Calu3 (cell line): ENCODE results near the gene CBLN4. TPM values are rescaled to one million over a fixed set of nuclear protein-coding genes. Genes with fewer than 3 reads are reported as not detected.

Source experiments
- BruUV-seq: library from RNA; stranded (reverse); fragments of 400-500 nt; replicated peaks from 2 replicates; lab custom pipeline; 2021; lab: Mats Ljungman, UMichigan
- CTCF ChIA-PET: fragments of 300-600 bp; sonication (Branson Sonifier 250); formaldehyde crosslinking; loops from one replicate; lab custom pipeline; 2022; ENCODE audit warnings: antibody characterized with exemption; lab: Charles Lee
- DNase-seq: peaks from one replicate; pipeline ENCODE4 v3.0.0; 2022
- H3K27ac Mint-ChIP-seq: one replicate; pipeline ENCODE4 v1.8.0; 2022; ENCODE audit warnings: mixed read lengths; ENCODE audit not compliant: unreplicated experiment
- H3K27me3 Mint-ChIP-seq: one replicate; pipeline ENCODE4 v1.8.0; 2022; ENCODE audit warnings: mixed read lengths; ENCODE audit not compliant: unreplicated experiment
- H3K36me3 Mint-ChIP-seq: one replicate; pipeline ENCODE4 v1.8.0; 2022; ENCODE audit warnings: mild to moderate bottlenecking, moderate library complexity, mixed read lengths; ENCODE audit not compliant: insufficient read depth, unreplicated experiment
- H3K4me1 Mint-ChIP-seq: one replicate; pipeline ENCODE4 v1.8.0; 2022; ENCODE audit warnings: mild to moderate bottlenecking, low read depth, mixed read lengths; ENCODE audit not compliant: unreplicated experiment
- H3K4me3 Mint-ChIP-seq: one replicate; pipeline ENCODE4 v1.8.0; 2022; ENCODE audit warnings: mild to moderate bottlenecking, low read depth, moderate library complexity, mixed read lengths; ENCODE audit not compliant: unreplicated experiment
- H3K9me3 Mint-ChIP-seq: one replicate; pipeline ENCODE4 v1.8.0; 2022; ENCODE audit warnings: low read depth, mixed read lengths; ENCODE audit not compliant: unreplicated experiment
- intact Hi-C: fragments of 100-400 bp; cut with micrococcal nuclease; formaldehyde crosslinking; loops from one replicate; pipeline ENCODE4 v1.10.0; 2022; ENCODE audit not compliant: unreplicated experiment
- total RNA-seq: library from RNA; stranded (reverse); gene quantifications from 2 replicates; pipeline ENCODE4 v1.2.3, GENCODE V29; 2022
- TF ChIP-seq, protein P1 (sequence below): fragments of 200-600 bp; IDR thresholded peaks from one replicate; pipeline ENCODE4 v1.8.0; 2022; ENCODE audit warnings: antibody characterized with exemption; ENCODE audit not compliant: unreplicated experiment

CBLN4 gene
- total RNA-seq, 1 experiment from 2014 or later = not detected

DNA sequence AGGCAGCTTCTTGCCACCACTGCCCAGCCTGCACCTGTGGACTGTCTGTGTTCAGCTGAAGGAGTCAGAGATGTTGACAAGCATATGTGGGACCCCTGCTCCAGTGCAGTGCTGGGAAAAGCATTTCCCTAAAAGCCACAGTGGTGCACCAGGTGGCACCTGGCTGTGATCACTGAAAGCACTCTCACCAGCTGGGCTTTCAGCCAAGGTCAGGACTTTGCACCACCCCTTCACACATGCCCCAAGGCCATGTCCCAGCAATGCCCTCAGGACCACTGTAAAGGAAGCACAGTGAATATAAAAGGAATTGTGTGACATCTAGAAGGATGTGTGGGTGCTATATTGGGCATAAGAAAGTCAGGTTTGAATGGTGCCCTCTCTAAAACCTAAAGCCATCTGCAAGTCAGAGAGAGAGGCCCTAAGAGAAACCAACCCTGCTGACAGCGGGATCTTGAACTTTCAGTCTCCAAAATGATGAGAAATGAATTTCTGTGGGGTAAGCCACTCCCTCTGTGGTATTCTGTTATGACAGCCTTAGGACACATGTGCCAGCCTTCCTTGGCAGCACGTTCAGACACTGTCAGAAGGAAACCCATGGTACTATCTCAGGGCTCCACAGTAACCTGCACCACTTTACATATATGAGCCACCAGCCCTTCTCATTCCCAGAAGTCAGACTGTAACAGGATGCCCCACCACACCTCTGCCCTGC is 30.7 kb downstream of the CBLN4 start:
- CTCF ChIA-PET = no interaction called here
- Mint-ChIP-seq H3K9me3 (peaks cover 11% of the 10 kb centered on the region), H3K27me3 (no peaks in the 10 kb centered on the region), H3K36me3 (no peaks in the 10 kb centered on the region), H3K4me3 (no peak overlapping the region), H3K27ac (no peak overlapping the region), H3K4me1 (no peaks in the 10 kb centered on the region)
- TF ChIP-seq, protein P1, sequence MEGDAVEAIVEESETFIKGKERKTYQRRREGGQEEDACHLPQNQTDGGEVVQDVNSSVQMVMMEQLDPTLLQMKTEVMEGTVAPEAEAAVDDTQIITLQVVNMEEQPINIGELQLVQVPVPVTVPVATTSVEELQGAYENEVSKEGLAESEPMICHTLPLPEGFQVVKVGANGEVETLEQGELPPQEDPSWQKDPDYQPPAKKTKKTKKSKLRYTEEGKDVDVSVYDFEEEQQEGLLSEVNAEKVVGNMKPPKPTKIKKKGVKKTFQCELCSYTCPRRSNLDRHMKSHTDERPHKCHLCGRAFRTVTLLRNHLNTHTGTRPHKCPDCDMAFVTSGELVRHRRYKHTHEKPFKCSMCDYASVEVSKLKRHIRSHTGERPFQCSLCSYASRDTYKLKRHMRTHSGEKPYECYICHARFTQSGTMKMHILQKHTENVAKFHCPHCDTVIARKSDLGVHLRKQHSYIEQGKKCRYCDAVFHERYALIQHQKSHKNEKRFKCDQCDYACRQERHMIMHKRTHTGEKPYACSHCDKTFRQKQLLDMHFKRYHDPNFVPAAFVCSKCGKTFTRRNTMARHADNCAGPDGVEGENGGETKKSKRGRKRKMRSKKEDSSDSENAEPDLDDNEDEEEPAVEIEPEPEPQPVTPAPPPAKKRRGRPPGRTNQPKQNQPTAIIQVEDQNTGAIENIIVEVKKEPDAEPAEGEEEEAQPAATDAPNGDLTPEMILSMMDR = no peak
- no TSS peak for BruUV-seq
- intact Hi-C loops = no loop called here
- no peak for DNase-seq

DNA sequence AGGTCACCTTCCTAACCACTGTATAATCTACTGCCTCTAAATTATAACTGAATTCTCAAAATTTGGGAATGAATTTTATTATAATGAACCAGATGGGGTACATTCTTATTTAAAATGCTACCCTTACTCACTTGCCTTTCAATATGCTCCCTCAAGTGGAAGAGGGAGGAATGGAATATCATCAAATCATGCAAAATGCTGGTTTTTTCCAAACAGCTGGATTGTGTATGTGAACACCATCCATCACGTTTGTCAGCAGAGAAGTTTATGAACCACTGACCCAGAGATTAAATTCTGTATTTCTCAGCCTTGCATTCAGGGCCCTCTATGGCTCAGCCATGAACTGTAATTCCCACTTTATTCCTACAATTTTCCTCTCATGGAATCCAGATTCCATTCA is 40.5 kb downstream of the CBLN4 start:
- Mint-ChIP-seq H3K27me3 (no peaks in the 10 kb centered on the region), H3K4me1 (no peaks in the 10 kb centered on the region), H3K4me3 (no peak overlapping the region), H3K36me3 (no peaks in the 10 kb centered on the region), H3K9me3 (peaks cover 21% of the 10 kb centered on the region), H3K27ac (no peak overlapping the region)
- TF ChIP-seq, protein P1 = no peak
- no peak for DNase-seq
- no TSS peak for BruUV-seq
- intact Hi-C loops = no loop called here
- CTCF ChIA-PET = no interaction called here

DNA sequence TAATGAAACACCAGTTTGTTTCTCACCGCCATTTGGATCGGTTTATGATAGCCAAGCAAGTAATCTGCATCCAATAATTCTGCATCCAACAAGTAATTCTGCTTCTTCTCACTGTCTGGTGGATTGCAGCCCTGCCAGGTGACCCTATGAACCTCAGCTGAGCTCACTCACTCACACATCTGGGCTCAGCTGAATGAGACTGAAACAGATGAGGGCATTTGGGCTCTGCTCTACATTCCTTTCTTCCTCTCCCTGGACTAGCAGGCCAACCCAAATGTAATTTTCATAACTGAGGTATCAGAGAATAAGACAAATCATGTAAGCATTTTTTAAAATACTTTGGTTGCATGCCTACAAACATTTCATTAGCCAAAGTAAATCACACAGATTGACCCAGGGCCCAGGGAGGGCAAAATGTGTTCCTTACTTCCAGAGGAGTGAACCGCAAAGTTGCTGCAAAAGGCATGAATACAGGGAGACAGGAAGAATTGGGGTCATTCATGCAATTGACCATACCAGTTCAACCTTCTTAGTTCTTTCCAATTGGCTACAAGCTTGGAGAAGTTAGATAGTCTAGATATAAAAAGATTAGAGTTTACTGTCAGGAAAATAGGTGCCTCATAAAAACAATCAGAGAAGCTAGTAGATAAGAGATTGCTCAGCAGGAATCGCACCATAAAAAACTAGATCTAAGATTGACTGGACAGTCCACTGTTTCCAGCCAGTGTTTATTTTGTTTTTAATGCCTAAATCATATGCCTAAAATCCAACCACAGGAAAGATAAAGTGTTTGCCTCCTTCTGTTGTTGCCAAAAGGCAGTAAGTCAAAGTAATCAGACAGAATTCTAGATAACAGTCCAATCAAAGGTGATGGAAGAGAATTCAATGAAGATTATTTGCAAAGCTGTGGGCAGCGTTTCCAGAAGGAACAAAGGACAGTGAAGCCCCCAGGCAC is 43.7 kb downstream of the CBLN4 start:
- BruUV-seq = no TSS peak
- Mint-ChIP-seq H3K27ac (no peak overlapping the region), H3K9me3 (peaks cover 25% of the 10 kb centered on the region), H3K36me3 (no peaks in the 10 kb centered on the region), H3K4me1 (no peaks in the 10 kb centered on the region), H3K27me3 (no peaks in the 10 kb centered on the region), H3K4me3 (no peak overlapping the region)
- intact Hi-C loops = no loop called here
- DNase-seq = no peak
- TF ChIP-seq, protein P1 = no peak
- CTCF ChIA-PET = no interaction called here

DNA sequence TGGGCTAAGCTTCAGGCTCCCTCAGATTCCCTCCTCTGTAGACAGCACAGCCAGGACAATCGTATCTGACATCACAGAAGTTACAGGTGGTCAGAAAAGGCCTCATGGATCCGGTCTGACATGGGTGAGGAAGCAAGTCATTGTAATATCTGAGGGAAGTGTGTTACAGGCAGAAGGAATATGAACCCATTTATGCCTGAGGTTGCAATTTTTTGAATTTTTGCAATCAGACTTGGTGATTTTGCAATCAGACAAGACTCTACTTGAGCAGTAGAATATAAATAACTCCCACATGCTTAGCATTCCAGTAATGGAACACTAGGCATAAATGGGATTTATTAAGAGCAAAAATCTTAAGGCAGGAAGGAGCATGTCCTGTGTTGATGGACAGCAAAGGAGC is 52.1 kb downstream of the CBLN4 start:
- H3K27me3 Mint-ChIP-seq = no peaks in the 10 kb centered on the region
- H3K4me1 Mint-ChIP-seq = no peaks in the 10 kb centered on the region
- H3K27ac Mint-ChIP-seq = no peak overlapping the region
- intact Hi-C loops = no loop called here
- H3K4me3 Mint-ChIP-seq = no peak overlapping the region
- DNase-seq = no peak
- TF ChIP-seq, protein P1 = no peak
- no peaks in the 10 kb centered on the region for H3K36me3 Mint-ChIP-seq
- CTCF ChIA-PET = interaction anchor here (0.7 kb wide), 1 partner anchor 377 kb away, joined by 3 read pairs; no protein-coding TSS in a partner anchor
- H3K9me3 Mint-ChIP-seq = peaks cover 13% of the 10 kb centered on the region
- no TSS peak for BruUV-seq
